Esophagus squamous epithelium (tissue), 4 donors: ENCODE data around the gene SCGB3A1.

Source experiments
- CTCF ChIP-seq, 6 experiments: fragments of 450-650 bp in 4 of 6; fragments of 200-600 bp in 2 of 6; sonication (generic) in 2 of 6; IDR thresholded peaks; one replicate each; pipeline ENCODE4 v1.5.1; 2016 to 2019; ENCODE audit warnings: antibody characterized with exemption in 6 of 6, mild to moderate bottlenecking in 4 of 6, moderate library complexity in 4 of 6
- POLR2A ChIP-seq, 4 donors: fragments of 450-650 bp; IDR thresholded peaks; one replicate each; pipeline ENCODE4 v1.6.1; 2017; ENCODE audit warnings: antibody characterized with exemption in 4 of 4, mild to moderate bottlenecking in 4 of 4, moderate library complexity in 3 of 4

GRCh38 chr5:180596115-180596667 lies 4.9 kb upstream of the SCGB3A1 start:
- TF ChIP-seq CTCF (IDR thresholded peaks at IDR 0.05) (no peak), POLR2A (IDR thresholded peaks at IDR 0.05) (no peak)
